ENCODE results near the gene NT5DC3.

NT5DC3 gene

DNA sequence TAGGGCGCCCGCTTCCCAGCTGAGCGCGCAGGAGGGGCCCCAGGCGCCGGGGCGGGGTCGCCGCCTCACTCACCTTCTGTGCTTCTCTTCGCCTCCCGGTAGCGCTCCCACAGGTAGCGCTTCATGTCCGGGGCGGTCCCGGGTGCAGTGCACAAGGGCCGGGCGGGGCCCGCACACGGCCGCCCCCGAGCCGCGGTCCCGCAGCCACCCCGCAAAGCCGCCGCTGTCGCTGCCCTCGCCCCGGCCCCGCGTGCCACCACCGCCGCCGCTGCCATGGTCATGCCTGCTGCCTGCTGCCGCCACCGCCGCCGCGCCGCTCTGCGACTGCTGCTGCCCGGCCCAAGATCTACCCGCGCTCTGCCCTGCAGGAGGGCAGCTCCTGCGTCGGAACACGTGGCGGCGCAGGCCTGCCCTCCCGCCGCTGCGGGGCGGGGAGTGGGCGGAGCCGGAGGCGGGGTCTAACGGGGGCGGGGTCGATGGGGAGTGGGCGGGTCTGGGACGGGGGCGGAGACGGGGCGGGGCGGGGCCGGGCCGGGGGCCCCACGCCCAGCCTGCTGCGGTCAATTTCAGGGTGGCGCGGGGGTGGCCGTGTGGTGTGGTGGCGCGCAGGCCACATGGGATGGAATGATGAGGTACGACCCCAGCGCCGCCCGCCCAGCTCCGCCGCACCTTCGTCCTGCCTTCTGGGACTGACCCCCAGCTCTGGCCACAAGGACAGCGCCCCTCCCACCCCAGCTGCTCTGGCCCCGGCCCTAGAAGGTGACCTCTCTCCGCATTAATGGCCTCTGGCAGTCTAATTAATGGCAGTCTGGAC, at the start of gene NT5DC3:
Gene NT5DC3 (minus strand): TSS at position 359 of the 814 bp plus-strand sequence. CDS start 78 bp downstream, at position 281.
- peak; percentile 66 to 76 (median 69) for DNase-seq (ENCODE audit: low read depth in 2 of 3, low spot score in 2 of 3)

DNA sequence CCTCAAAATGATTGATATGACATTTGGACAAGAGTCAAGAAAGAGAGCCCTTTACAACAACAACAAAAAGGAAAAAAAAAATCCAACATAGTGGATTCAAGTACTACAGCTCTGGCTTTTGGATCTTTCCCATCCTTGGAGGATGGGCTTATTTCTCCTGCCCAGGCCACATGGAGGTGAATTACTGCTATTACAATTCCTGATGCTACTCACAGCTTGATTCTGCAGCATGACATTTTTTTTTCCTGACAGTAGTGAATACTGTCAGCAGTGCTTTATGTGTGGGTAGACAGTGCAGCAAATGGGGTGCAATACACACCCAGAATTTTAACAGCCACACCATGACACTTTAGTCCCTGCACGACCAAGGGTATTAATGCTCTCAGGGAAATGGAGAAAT, 46.7 kb upstream of the NT5DC3 start:
- no peak for DNase-seq (ENCODE audit: low read depth in 2 of 3, low spot score in 2 of 3)

DNA sequence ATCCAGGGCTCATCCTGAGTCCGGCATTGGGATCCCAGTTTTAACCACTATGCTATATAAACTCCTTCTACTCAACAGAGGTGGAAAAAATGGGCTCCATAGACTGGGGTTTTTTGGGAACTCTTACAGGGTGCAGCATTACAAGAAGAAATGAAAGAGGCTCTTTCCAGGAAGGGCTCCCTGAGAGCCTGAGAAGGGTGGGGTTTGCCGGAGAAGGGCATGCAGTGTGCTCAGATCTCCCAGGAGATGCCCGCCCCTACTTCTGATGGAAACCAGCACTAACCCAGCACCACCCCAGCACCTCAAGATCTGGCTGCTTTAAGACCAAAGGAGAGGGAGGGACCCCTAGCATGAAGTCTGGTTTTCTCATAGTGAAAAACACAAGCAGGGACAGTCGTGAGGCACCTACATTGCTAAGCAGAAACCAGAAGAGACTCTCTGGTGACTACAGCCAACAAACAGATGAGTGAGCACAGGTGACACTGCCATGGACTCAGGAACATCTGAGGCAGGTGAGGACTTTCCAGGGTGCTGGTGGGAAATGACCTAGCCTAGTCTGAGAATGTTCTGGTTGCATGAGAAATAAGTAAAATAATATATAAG, 45.3 kb upstream of the NT5DC3 start:
- no peak for DNase-seq (ENCODE audit: low read depth in 2 of 3, low spot score in 2 of 3)

DNA sequence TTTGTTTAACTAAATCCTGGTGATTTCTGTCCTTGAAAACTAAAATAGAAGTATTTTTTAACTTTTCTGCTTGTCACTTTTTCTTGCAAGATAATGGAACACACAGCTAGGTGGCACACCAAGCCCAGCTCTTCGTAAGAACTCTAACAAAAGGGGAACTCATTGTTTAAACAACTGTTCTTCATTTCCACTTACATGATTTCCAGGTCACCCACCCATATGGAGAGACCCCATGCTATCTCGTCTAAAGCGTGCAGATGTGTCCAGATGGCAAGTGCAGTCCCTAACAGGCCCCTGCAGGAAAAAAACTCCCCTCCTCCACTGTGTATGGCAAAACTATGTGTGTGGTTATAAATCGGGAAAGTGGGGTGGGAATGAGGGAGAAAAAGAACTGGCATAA, 43.3 kb upstream of the NT5DC3 start:
- no peak for DNase-seq (ENCODE audit: low read depth in 2 of 3, low spot score in 2 of 3)

DNA sequence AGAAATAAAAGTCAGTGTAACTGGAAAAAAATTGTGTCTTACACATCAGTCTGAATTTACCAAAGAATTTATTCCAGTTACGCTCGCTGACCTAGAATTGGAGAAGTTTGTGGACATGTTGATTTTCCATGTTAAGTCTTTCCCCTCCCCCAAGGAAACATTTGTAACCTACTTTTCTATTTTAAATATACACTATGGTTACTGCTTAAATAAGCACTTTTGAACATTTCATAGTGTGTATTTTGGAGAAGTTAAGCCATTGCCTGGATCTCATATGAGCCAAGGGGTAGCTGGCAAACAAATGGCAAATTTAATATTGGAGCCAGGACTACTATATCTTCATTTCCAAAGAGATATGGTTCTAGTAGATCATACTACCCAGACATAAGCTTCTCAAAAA, 42.9 kb upstream of the NT5DC3 start:
- DNase-seq (ENCODE audit: low read depth in 2 of 3, low spot score in 2 of 3): no peak

DNA sequence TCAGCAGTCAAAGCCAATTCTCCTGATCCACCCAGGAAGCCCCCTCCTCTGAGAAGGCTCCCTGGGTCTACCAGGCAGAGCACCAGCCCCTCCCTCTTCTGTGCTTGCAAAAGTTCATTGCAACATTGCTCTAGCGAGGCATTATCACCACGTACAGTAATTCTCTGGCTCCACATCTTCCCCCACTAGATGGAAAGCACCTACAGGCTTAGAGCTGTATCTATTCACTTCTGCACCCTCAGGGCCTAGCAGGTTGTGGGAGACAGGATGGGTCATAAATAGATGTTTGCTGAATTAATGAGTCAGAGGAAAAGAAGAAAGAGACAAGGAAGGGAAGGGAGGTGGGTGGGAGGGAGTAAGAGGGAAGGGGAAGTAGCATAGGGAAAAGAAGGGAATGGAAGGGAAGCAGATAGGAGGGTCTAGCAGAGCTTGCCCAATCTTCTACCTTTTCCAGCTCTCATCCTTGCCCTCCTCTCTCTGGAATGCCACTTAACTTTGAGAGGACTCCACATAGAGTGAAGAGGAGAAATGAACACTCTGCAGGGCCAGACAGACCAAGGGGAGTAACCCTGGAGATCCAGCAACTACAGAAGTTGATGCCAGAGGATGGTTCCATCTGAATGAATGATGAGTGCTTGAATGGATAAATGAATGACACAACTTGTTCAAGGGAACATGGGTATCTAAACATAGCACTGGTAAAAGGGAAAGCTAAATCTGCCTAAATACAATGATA, 42.0 kb upstream of the NT5DC3 start:
- DNase-seq (ENCODE audit: low read depth in 2 of 3, low spot score in 2 of 3): no peak

DNA sequence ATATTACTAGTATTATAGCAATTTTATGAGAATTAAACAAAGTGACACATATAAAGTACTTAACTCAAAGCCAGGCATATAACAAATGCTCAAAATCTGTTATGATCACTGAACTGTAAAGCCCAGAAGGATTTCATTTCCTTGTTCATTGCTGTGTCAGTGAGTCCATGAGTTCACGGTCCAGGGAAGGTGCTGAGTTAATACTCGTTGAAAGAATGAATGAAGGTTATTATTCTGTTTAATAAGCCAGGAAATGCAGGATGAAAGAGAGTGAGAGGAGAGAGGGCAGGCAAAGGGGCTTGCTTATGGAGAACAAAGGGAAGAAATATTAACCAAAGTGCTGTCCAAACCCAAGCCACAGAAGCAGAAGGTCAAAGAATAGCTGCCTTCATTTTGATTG, 40.2 kb upstream of the NT5DC3 start:
- DNase-seq (ENCODE audit: low read depth in 2 of 3, low spot score in 2 of 3): no peak

DNA sequence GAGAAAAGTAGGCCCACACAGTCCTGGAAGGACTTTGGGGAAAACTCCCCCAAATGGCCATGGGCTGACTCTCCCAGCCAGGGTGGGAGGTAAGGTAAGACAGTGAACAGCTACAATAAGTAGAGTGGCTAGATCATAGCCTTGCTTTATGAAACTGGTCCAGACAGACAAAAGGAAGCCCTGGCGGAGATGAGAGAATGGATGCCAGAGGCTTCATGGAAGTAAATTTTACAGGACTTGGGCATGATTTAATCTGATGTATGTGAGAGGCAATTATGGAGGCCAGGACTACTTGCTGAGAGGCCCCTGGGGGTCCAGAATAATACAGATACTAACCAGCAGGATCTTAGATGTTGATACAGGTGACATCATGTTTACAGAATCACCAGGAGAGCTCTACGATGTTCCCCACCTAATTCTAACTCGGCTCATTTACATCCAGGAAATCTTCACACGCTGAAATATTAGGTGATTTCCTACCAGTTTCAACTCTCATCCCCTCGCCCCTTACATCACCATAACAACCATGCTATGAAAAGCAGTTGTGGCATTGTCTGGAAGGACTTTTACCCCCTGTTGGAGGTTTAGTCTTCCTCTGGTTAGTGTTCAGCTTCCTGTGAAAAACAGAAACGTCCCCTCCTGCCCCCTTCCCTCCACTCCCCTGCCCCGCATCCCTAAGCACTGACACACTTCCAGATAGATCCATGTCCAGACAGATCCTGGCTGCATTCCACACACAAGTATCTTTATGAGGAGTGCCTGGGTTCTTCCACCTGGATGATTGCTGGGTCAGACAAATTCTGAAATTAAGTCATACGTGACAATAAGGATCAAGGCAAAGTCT, 39.5 kb upstream of the NT5DC3 start:
- no peak for DNase-seq (ENCODE audit: low read depth in 2 of 3, low spot score in 2 of 3)

DNA sequence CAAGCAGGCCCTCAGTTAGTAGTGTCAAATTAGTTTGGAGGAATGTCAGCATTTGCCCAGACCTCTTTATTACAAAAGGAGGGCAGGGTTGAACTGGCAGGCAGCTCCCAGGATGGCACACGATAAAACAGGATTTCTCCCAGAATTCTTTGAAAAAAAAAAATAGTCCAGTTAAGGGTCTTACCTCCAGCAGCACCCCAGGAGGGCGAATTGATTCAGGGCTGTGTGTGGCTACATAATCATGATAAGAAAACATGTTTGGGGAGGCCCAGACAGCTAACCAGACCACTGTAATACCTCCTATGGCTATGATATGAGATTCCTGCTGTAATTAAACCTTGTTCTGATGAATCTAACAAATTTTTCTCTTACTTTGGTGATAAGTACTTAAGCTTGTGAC, 38.8 kb upstream of the NT5DC3 start:
- DNase-seq (ENCODE audit: low read depth in 2 of 3, low spot score in 2 of 3): no peak

DNA sequence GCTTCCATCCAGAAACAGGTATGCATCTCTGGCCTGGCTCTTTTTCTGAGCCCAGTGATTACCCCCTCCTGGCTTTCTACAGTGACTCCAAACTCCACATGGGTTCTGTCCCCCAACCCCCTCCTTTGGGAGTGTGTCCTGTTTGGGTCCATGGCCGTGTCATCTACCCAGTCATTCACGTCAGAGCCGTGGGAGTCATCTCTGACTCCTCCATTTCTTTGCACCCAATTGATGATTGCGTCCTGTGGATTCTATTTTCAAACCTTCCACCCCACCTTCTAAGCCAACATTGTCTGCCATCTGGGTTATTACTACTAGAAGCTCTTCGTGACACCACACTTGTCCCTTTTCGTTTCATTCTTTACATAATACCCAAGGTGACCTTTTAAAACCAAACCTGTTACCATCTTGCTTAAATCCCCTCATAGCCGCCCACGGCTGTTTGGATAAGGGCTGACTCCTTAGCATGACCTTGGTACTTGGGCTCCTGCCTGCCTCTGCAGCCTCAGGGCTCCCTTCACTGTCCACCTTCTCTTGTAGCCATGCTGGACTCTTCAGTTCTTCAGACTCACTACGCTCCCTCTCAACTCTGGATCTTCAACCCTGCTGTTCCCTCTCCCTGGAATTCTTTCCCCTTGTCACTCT, 38.1 kb upstream of the NT5DC3 start:
- no peak for DNase-seq (ENCODE audit: low read depth in 2 of 3, low spot score in 2 of 3)

DNA sequence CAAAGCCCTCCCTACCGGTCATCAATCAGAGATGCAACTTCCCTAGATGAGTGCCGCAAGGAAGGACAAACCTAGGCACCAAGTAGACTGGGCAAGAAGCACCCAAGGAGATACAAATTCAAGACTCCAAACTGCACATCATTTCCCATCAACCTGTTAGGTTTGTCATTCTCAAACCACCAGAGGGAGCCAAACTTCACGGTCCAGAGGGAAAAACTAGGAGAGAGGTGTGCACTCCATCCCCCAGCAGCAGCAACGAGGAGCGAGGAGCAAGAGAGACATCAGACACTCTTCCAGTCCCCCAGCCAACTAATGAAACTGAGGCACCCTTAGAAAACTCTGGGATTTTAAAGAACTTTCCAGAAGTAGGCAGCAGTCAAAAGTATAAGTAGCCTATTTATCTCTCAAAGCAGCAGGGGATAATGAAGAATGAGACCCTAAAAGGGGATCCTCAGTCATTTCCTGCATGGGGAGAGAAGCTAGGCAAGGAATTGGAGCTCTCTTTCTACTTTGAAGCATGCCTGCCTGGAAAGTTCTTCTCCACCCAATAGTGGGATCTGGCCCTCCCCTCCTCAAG, 37.0 kb upstream of the NT5DC3 start:
- DNase-seq (ENCODE audit: low read depth in 2 of 3, low spot score in 2 of 3): peak in 1 of 3 experiments; percentile 17

DNA sequence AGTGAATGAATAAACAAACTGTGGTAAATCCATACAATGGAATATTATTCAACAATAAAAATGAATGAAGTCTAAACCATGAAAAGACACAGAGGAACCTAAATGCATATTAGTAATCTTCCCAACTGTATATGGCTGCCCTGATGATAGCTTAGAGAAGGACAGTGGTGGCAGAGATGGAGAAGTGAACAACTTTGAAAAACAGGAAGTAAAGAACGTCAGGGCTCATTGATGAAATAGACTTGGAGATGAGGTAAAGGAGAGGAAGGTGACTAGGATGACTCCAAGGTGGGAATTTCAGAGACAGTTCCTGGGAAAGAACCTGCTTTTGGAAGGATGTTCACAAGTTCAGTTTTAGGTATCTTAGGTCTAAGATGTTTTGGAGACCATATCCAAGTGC, 36.3 kb upstream of the NT5DC3 start:
- no peak for DNase-seq (ENCODE audit: low read depth in 2 of 3, low spot score in 2 of 3)

DNA sequence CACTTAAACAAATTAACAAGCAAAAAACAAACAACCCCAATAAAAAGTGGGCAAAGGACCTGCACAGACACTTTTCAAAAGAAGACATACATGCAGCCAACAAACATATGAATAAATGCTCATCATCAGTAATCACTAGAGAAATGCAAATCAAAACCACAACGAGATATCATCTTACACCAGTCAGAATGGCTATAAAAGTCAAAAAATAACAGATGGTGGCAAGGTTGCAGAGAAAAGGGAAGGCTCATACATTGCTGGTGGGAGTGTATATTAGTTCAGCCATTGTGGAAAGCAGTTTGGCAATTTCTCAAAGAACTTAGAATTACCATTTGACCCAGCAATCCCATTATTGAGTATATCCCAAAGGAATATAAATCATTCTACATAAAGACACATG, 34.6 kb upstream of the NT5DC3 start:
- no peak for DNase-seq (ENCODE audit: low read depth in 2 of 3, low spot score in 2 of 3)

DNA sequence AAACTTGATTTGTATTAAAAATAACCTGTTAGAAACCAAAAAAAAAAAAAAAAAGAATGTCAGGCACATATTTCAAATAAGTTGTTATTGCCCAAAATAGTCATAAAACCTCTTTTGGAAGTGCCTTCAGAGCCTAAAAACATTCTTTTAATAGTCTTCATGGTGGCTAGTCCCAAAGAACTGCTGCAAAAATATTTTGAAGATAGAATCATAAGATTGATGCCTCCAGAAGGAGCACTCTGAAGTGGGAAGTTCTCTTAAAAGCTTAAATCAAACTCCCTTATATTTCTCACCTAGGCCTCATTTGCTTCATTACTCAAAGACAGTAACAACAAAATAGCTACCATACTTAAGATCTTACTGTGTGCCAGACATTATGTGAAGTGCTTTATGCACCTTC, 27.2 kb upstream of the NT5DC3 start:
- DNase-seq (ENCODE audit: low read depth in 2 of 3, low spot score in 2 of 3): no peak

DNA sequence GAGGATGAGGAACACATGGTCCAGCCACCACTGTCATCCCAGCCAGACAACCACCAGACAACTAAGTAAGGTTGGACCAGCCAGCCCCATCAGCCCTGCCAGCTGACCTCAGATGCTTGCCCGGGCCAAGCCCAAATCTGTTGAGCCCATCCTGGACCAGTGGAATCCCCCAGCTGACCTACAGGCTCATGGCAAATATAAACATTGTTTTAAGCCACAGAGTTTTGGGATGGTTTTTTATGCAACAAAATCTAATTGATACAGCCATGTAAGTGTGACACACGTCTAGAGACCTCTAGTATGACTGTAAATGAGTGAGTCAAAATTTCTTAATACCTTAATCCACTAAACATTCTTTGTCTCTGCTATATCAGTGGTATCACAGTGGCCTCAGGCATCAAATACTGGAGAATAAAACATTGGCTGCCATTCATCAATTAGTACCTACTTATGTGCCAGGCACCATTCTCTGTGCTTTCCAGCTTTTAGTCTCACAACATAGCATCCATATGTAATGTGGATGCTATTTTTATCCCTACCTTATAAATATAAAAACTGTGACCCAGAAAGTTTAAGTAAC, 24.2 kb upstream of the NT5DC3 start:
- DNase-seq (ENCODE audit: low read depth in 2 of 3, low spot score in 2 of 3): no peak

DNA sequence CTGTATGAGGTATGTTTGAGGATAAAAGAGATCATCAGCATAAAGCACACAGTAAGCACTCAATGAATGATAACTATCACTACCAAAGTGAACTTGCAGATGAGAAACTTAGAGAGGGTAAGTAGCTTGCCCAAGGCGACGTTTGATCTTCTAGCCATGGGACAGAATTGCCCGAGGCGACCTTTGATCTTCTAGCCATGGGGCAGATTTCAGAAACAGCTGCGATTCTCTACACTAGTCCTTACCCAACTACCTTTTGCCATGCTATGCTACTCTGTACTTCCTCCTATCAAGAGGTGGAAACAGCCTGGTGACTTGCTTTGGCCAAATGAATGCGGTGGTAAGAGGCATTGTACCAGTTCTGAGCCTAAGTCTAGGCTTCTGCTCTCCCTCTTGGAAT, 23.7 kb upstream of the NT5DC3 start:
- DNase-seq (ENCODE audit: low read depth in 2 of 3, low spot score in 2 of 3): no peak

DNA sequence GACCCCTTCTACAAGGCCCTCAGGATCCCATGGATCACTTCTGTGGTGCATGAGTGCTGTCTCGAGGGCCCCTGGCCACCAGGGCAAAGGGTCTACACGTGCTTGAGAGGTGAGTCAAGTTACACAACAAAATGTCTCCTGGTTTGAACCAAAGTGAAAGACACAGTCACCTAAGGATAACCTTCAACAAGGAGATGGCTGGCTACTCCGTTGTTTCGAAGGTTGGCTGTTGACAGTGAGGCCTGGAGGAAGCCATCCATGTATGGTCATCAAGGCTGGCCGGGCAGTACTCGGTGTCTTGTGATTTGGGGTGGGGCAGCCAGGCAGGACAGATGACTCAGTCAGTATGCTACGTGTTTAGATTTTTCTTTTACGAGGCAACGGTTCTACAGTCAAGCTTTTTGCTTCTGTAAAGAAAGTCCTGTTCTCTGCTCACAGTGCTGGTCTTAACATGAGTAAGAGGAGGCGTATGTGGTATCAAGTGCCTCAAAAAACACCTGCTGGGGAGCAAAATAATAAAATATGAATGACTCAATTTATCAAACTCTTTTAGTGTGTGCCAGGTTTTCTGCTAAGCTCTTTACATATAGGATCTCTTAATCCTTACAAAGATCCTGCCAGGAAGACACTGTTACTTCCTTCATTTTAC, 18.0 kb upstream of the NT5DC3 start:
- no peak for DNase-seq (ENCODE audit: low read depth in 2 of 3, low spot score in 2 of 3)

DNA sequence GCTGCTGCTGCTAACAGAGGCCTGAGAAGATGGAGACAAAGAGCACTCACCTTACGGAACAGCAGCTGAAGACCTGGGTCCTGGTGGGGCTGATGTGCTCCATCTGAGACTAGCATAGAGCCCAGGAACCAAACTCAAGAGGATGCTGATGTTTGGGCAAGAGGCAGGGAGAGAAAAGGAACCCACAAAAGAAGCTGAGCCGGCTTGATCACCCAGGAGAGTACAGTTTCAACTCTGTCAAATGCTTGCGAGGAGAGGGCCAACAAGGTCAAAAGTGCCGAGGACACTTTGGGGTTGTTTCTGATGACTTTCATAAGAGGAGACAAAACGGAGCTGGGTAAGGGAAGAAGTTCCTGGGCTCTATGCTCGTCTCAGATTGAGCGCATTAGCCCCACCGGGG, 17.3 kb upstream of the NT5DC3 start:
- no peak for DNase-seq (ENCODE audit: low read depth in 2 of 3, low spot score in 2 of 3)

DNA sequence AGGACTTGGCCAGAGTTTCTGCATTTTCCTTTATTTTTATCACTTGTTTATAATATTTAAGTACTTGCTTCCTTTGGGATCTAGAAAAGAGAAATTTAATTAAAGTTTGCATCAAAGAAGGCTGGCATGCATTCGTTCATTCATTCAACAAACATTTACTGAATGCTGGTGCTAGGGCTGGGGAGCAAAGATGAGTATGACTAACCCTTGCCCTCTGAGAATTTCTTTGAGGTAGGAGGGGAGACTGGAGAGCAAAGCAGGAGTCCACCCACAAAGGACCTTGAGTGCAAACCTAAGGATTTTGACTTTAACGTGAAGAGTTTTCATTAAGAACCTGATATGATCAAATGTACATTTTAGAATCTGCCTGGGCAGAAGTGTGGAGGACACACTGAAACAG, 16.1 kb upstream of the NT5DC3 start:
- DNase-seq (ENCODE audit: low read depth in 2 of 3, low spot score in 2 of 3): no peak

Measured in activated CD8-positive, alpha-beta memory T cell treated with anti-CD3 and anti-CD28 coated beads for 48 hours (primary cell).